H1 (cell line): ENCODE results near the gene GPC3. TPM values are rescaled to one million over a fixed set of nuclear protein-coding genes. Genes with fewer than 3 reads are reported as not detected.

ENCODE experiments used
- CTCF ChIA-PET: fragments of 300-600 bp; sonication (Branson Sonifier 250); formaldehyde crosslinking; loops from one replicate; lab custom pipeline; 2021; ENCODE audit not compliant: partially characterized antibody; lab: Charles Lee
- POLR2A ChIA-PET: fragments of 300-600 bp; sonication (Branson Sonifier 250); formaldehyde crosslinking; loops from one replicate; lab custom pipeline; 2021; ENCODE audit warnings: inconsistent platforms; ENCODE audit not compliant: partially characterized antibody; lab: Charles Lee
- DNase-seq, 2 experiments: peaks; one replicate each; pipeline versions ENCODE4 v3.0.0 to v3.0.0-alpha.2; 2010 to 2022; ENCODE audit warnings: low spot score in 2 of 2, low read depth in 1 of 2, mixed read lengths in 1 of 2
- FAIRE-seq: peaks from 2 replicates; lab custom pipeline; 2011; peaks lifted over from hg19 to GRCh38; lab: Jason Lieb, UNC
- H2AFZ ChIP-seq: 2 replicates; pipeline ENCODE4 v1.8.1; 2012; ENCODE audit warnings: low read length, inconsistent platforms
- H2AK5ac ChIP-seq: 2 replicates; pipeline ENCODE4 v1.6.1; 2013; ENCODE audit warnings: low read depth, low read length
- H2BK120ac ChIP-seq: replicated peaks from 2 replicates; pipeline ENCODE3; 2013; ENCODE audit warnings: low read depth, low read length, inconsistent platforms
- H2BK12ac ChIP-seq: 2 replicates; pipeline ENCODE4 v1.6.1; 2013; ENCODE audit warnings: low read depth, low read length
- H2BK15ac ChIP-seq: 2 replicates; pipeline ENCODE4 v1.6.1; 2013; ENCODE audit warnings: low read length
- H2BK20ac ChIP-seq: 2 replicates; pipeline ENCODE4 v1.6.1; 2013; ENCODE audit warnings: low read length
- H2BK5ac ChIP-seq: 2 replicates; pipeline ENCODE4 v1.6.1; 2013; ENCODE audit warnings: low read depth, low read length
- H3K14ac ChIP-seq: 2 replicates; pipeline ENCODE4 v1.6.1; 2013; ENCODE audit warnings: inconsistent platforms; ENCODE audit not compliant: insufficient read length
- H3K18ac ChIP-seq: 2 replicates; pipeline ENCODE4 v1.6.1; 2013; ENCODE audit warnings: low read length; ENCODE audit errors: extremely low read depth
- H3K23ac ChIP-seq: 2 replicates; pipeline ENCODE4 v1.6.1; 2013; ENCODE audit warnings: inconsistent platforms; ENCODE audit not compliant: insufficient read length
- H3K23me2 ChIP-seq: 2 replicates; pipeline ENCODE4 v1.6.1; 2013; ENCODE audit warnings: low read depth, low read length
- H3K27ac ChIP-seq: 2 replicates; pipeline ENCODE4 v1.6.1; 2011; ENCODE audit warnings: low read depth, low read length, inconsistent platforms
- H3K27me3 ChIP-seq, 4 experiments: replicated peaks in 1 of 4; 1 replicate in 1 of 4; 2 replicates in 3 of 4; pipeline versions ENCODE4 v1.6.1 to v1.8.1; 2011 to 2013; ENCODE audit warnings: low read length in 3 of 4, mild to moderate bottlenecking in 3 of 4, inconsistent platforms in 2 of 4, mixed read lengths in 2 of 4, moderate library complexity in 1 of 4; ENCODE audit not compliant: control insufficient read depth in 3 of 4, insufficient read depth in 3 of 4; ENCODE audit errors: extremely low read depth in 1 of 4
- H3K36me3 ChIP-seq, 4 experiments: 2 replicates each; pipeline versions ENCODE4 v1.6.1 to v1.8.1; 2011 to 2013; ENCODE audit warnings: mild to moderate bottlenecking in 4 of 4, low read length in 3 of 4, moderate library complexity in 2 of 4, control low read depth in 1 of 4, inconsistent platforms in 1 of 4; ENCODE audit not compliant: insufficient read depth in 4 of 4, control insufficient read depth in 2 of 4
- H3K4ac ChIP-seq: replicated peaks from 2 replicates; pipeline ENCODE3; 2013; ENCODE audit warnings: low read length, low read depth, mixed read lengths, inconsistent platforms; ENCODE audit not compliant: insufficient read length
- H3K4me1 ChIP-seq, 4 experiments: replicated peaks in 1 of 4; 1 replicate in 1 of 4; 2 replicates in 3 of 4; pipeline versions ENCODE4 v1.6.1 to v1.8.1; 2011 to 2013; ENCODE audit warnings: low read length in 3 of 4, inconsistent platforms in 2 of 4, mixed read lengths in 1 of 4; ENCODE audit not compliant: insufficient read depth in 4 of 4, control insufficient read depth in 3 of 4
- H3K4me2 ChIP-seq, 2 experiments: 2 replicates each; pipeline versions ENCODE4 v1.6.1 to v1.8.1; 2011 to 2013; ENCODE audit warnings: low read depth in 2 of 2, low read length in 2 of 2, control low read depth in 1 of 2, inconsistent platforms in 1 of 2, mild to moderate bottlenecking in 1 of 2; ENCODE audit not compliant: insufficient read depth in 1 of 2
- H3K4me3 ChIP-seq, 4 experiments: fragments of 200-600, 300-600 bp in 1 of 4; sonication (generic), shearing (Covaris generic), sonication (Bioruptor Twin) in 1 of 4; 2 replicates each; pipeline versions ENCODE4 v1.5.1 to v1.8.1; 2011 to 2016; ENCODE audit warnings: low read length in 4 of 4, low read depth in 3 of 4, control low read depth in 2 of 4, inconsistent platforms in 2 of 4, mild to moderate bottlenecking in 2 of 4, mixed read lengths in 1 of 4, moderate library complexity in 1 of 4; ENCODE audit not compliant: insufficient read depth in 2 of 4; ENCODE audit errors: extremely low read depth in 1 of 4
- H3K56ac ChIP-seq: replicated peaks from 2 replicates; pipeline ENCODE3; 2013; ENCODE audit warnings: low read depth, mild to moderate bottlenecking, mixed read lengths, low read length, inconsistent platforms; ENCODE audit not compliant: insufficient read length
- H3K79me1 ChIP-seq: 2 replicates; pipeline ENCODE4 v1.6.1; 2013; ENCODE audit warnings: low read depth, low read length, control low read depth
- H3K79me2 ChIP-seq, 2 experiments: 2 replicates each; pipeline versions ENCODE4 v1.6.1 to v1.8.1; 2012 to 2013; ENCODE audit warnings: low read length in 2 of 2, mild to moderate bottlenecking in 2 of 2, inconsistent platforms in 1 of 2; ENCODE audit not compliant: insufficient read depth in 2 of 2, control insufficient read depth in 1 of 2
- H3K9ac ChIP-seq, 4 experiments: replicated peaks in 1 of 4; 1 replicate in 1 of 4; 2 replicates in 3 of 4; pipeline versions ENCODE4 v1.6.1 to v1.8.1; 2011 to 2013; ENCODE audit warnings: low read depth in 3 of 4, low read length in 3 of 4, control low read depth in 2 of 4, mild to moderate bottlenecking in 2 of 4, moderate library complexity in 2 of 4, inconsistent platforms in 1 of 4; ENCODE audit errors: extremely low read depth in 1 of 4
- H3K9me3 ChIP-seq, 2 experiments: 2 replicates each; pipeline versions ENCODE4 v1.6.1 to v1.8.1; 2012 to 2013; ENCODE audit warnings: mild to moderate bottlenecking in 2 of 2, moderate library complexity in 2 of 2, control low read depth in 1 of 2, inconsistent platforms in 1 of 2, low read depth in 1 of 2, low read length in 1 of 2, mixed read lengths in 1 of 2; ENCODE audit not compliant: insufficient read depth in 2 of 2
- H4K20me1 ChIP-seq, 2 experiments: replicated peaks in 1 of 2; 2 replicates each; pipeline versions ENCODE3 to v1.8.1; 2011 to 2013; ENCODE audit warnings: inconsistent platforms in 2 of 2, low read length in 2 of 2, mild to moderate bottlenecking in 1 of 2; ENCODE audit not compliant: insufficient read depth in 2 of 2, control insufficient read depth in 1 of 2
- H4K5ac ChIP-seq: 2 replicates; pipeline ENCODE4 v1.6.1; 2013; ENCODE audit warnings: low read length, low read depth, mixed read lengths, inconsistent platforms; ENCODE audit not compliant: insufficient read length
- H4K8ac ChIP-seq: 2 replicates; pipeline ENCODE4 v1.8.0; 2013; ENCODE audit warnings: mild to moderate bottlenecking, moderate library complexity, low read length, inconsistent platforms; ENCODE audit not compliant: insufficient read depth; ENCODE audit errors: extremely low read depth
- H4K91ac ChIP-seq: replicated peaks from 2 replicates; pipeline ENCODE3; 2013; ENCODE audit warnings: low read length, mixed read lengths, inconsistent platforms; ENCODE audit not compliant: insufficient read length
- CTBP2 ChIP-seq: IDR thresholded peaks from 2 replicates; pipeline ENCODE4 v1.7.0; 2011; ENCODE audit warnings: borderline replicate concordance, mild to moderate bottlenecking, moderate library complexity, mixed read lengths, low read length; ENCODE audit not compliant: insufficient read depth, insufficient read length
- GTF2F1 ChIP-seq: IDR thresholded peaks from 2 replicates; pipeline ENCODE4 v1.6.1; 2012; ENCODE audit warnings: low read depth, low read length, improper control_type of control experiment, borderline replicate concordance
- PHF8 ChIP-seq: fragments of 200-600 bp; sonication (generic); conservative IDR thresholded peaks from 2 replicates; pipeline ENCODE4 v1.7.1; 2012; ENCODE audit warnings: low read depth, mild to moderate bottlenecking, inconsistent platforms, low read length, moderate library complexity
- POLR2A ChIP-seq, 2 experiments: IDR thresholded peaks; 1 replicate in 1 of 2; 2 replicates in 1 of 2; pipeline ENCODE4 v1.6.1; 2011; ENCODE audit warnings: low read depth in 2 of 2, low read length in 2 of 2, mild to moderate bottlenecking in 2 of 2; ENCODE audit errors: control extremely low read depth in 1 of 2
- RFX5 ChIP-seq: IDR thresholded peaks from 2 replicates; pipeline ENCODE4 v1.6.1; 2011; ENCODE audit warnings: low read depth, low read length, improper control_type of control experiment, borderline replicate concordance
- RNF2 ChIP-seq: fragments of 200-900, 300-1000 bp; sonication (generic); IDR thresholded peaks from 2 replicates; pipeline ENCODE4 v1.7.1; 2016; ENCODE audit warnings: borderline replicate concordance, low read depth, mild to moderate bottlenecking, antibody characterized with exemption, low read length; ENCODE audit not compliant: poor library complexity, severe bottlenecking; ENCODE audit errors: missing control alignments
- SAP30 ChIP-seq: fragments of 300-600 bp; sonication (generic); IDR thresholded peaks from 2 replicates; pipeline ENCODE4 v1.7.1; 2012; ENCODE audit warnings: low read length, moderate library complexity, mild to moderate bottlenecking, inconsistent platforms; ENCODE audit not compliant: insufficient read depth, insufficient replicate concordance
- SIRT6 ChIP-seq: IDR thresholded peaks from one replicate; pipeline ENCODE4 v1.7.1; 2012; ENCODE audit warnings: low read length, inconsistent platforms
- SP2 ChIP-seq: IDR thresholded peaks from 2 replicates; pipeline ENCODE4 v1.6.1; 2012; ENCODE audit warnings: mild to moderate bottlenecking, low read length, inconsistent platforms
- TBP ChIP-seq: IDR thresholded peaks from 2 replicates; pipeline ENCODE4 v1.6.1; 2011; ENCODE audit warnings: low read depth, low read length, improper control_type of control experiment
- TCF12 ChIP-seq: IDR thresholded peaks from 2 replicates; pipeline ENCODE4 v1.6.1; 2011; ENCODE audit warnings: low read depth, mild to moderate bottlenecking, low read length
- TEAD4 ChIP-seq: IDR thresholded peaks from 2 replicates; pipeline ENCODE4 v1.6.1; 2012; ENCODE audit warnings: low read depth, low read length, inconsistent platforms, mixed read lengths
- YY1 ChIP-seq: IDR thresholded peaks from 2 replicates; pipeline ENCODE4 v1.6.1; 2011; ENCODE audit warnings: low read depth, mild to moderate bottlenecking, low read length
- WGBS, 2 experiments: shearing (Covaris generic) in 1 of 2; methylation state at CpG; one replicate each; pipeline versions ENCODE4 v1.1.6 to v1.1.7; 2013 to 2015; ENCODE audit warnings: low lambda C conversion rate in 2 of 2, mixed read lengths in 2 of 2, inconsistent platforms in 1 of 2, low coverage in 1 of 2, missing lambda C conversion rate in 1 of 2; ENCODE audit not compliant: insufficient replicate concordance in 2 of 2, insufficient coverage in 1 of 2, insufficient read length in 1 of 2; ENCODE audit errors: extremely low coverage in 1 of 2, missing lambda C conversion rate in 1 of 2; 5-methylcytosine and 5-hydroxymethylcytosine counted together
- polyA plus RNA-seq, 7 experiments: library from polyadenylated mRNA; depleted of rRNA in 3 of 7; stranded (reverse) in 5 of 7; unstranded in 2 of 7; fragments of >200 nt in 5 of 7; fragments of 200-250 nt in 2 of 7; gene quantifications; 1 replicate in 5 of 7; 2 replicates in 1 of 7; 4 replicates in 1 of 7; pipeline versions ENCODE4 v1.2.1 to v1.2.3, GENCODE V29; 2011 to 2013; ENCODE audit warnings: missing spikeins in 2 of 7, mixed read lengths in 2 of 7
- total RNA-seq: library from RNA; stranded (reverse); fragmentation: NEBNext Ultra II Directional; extraction: Animal tissue kit (Norgen Biotek cat#: 25700); gene quantifications from 2 replicates; pipeline ENCODE4 v1.2.1, GENCODE V29; 2021
- TF ChIP-seq, protein P1 (sequence below): IDR thresholded peaks from 2 replicates; pipeline ENCODE4 v1.6.1; 2011; ENCODE audit warnings: low read length, improper control_type of control experiment

Gene GPC3
- total and polyA plus RNA-seq, 2 of the 8 experiments (the other 6 are each of a cell fraction or from before 2014, with no cell fraction given), result 64.8 to 71.9 TPM

DNA sequence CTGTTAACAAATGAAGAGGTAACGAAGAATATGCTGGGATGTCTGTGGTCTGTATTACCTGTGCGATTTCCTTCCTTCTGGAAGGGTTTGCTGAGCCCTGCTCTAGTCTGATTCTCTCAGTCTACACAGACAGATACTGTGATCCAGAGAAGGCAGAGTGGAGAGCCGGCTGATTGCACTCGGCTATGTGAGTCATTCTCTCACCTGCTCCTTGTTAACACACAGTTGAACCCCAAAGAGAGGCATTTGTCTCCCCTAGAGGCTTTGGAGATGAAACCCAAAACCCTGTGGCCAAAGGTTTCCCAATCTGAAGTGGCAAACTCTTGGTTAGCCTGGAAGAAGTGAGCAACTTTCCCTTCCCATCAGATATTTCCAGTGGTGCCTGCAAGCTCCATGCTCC lies 492.0 kb downstream of the GPC3 start:
- Histone ChIP-seq H2AK5ac (no peak overlapping the region), H3K79me1 (no peaks in the 10 kb centered on the region), H3K18ac (no peak overlapping the region), H3K56ac (no peak overlapping the region), H2AFZ (no peak overlapping the region), H2BK15ac (no peak overlapping the region), H3K9me3 (no peaks in the 10 kb centered on the region), H3K4me1 (no peaks in the 10 kb centered on the region), H4K5ac (no peak overlapping the region), H2BK20ac (no peak overlapping the region), H3K4me3 (no peak overlapping the region), H3K27ac (no peak overlapping the region), H3K23me2 (no peaks in the 10 kb centered on the region), H4K20me1 (no peaks in the 10 kb centered on the region), H3K4me2 (no peak overlapping the region), H3K27me3 (no peaks in the 10 kb centered on the region), H3K79me2 (no peaks in the 10 kb centered on the region), H3K23ac (no peak overlapping the region), H3K36me3 (no peaks in the 10 kb centered on the region), H2BK120ac (no peak overlapping the region), H4K91ac (no peak overlapping the region), H3K14ac (no peak overlapping the region), H2BK5ac (no peak overlapping the region), H3K4ac (no peak overlapping the region), H3K9ac (no peak overlapping the region), H2BK12ac (no peak overlapping the region), H4K8ac (no peak overlapping the region)
- 81% methylated on average over 3 of the region's 4 CpGs; no CpG with 5 or more reads in 1 of the 2 experiments for WGBS, 2 experiments
- POLR2A ChIA-PET, result no interaction called here
- FAIRE-seq (no peak), DNase-seq (no peak)
- CTCF ChIA-PET, result no interaction called here
- TF ChIP-seq POLR2A (IDR thresholded peaks at IDR 0.05; ENCODE audit: control extremely low read depth in 1 of 2, low read depth in 2 of 2, low read length in 2 of 2) (no peak), TBP (no peak), YY1 (no peak), SIRT6 (no peak), RFX5 (no peak), SAP30 (no peak), PHF8 (no peak), RNF2 (no peak), CTBP2 (no peak), TEAD4 (no peak), SP2 (no peak), TCF12 (no peak), GTF2F1 (no peak)
- TF ChIP-seq, protein P1, sequence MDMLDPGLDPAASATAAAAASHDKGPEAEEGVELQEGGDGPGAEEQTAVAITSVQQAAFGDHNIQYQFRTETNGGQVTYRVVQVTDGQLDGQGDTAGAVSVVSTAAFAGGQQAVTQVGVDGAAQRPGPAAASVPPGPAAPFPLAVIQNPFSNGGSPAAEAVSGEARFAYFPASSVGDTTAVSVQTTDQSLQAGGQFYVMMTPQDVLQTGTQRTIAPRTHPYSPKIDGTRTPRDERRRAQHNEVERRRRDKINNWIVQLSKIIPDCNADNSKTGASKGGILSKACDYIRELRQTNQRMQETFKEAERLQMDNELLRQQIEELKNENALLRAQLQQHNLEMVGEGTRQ, result no peak
